HL-60/S4 treated with retinoic acid at 250 ng/mL for 4 days and 3 days (cell line): ENCODE data around the gene PCDHA2.
"Not testable (repeated sequence)": the region's sequence is repeated elsewhere in the genome, so short reads cannot be mapped to it uniquely, and the experiment has no call there.

Experiments
- in situ Hi-C: fragments of 300-500 bp; cut with MboI; formaldehyde crosslinking; loops from 2 replicates; pipeline ENCODE4 v1.7.0; 2022; ENCODE audit warnings: low sequenced_read_pairs

PCDHA2 gene

GRCh38 chr5:140794595-140795258 is at the start of gene PCDHA2:
TSS of gene PCDHA2 (plus strand) at chr5:140794852.
- in situ Hi-C loops = no loop called here

DNA sequence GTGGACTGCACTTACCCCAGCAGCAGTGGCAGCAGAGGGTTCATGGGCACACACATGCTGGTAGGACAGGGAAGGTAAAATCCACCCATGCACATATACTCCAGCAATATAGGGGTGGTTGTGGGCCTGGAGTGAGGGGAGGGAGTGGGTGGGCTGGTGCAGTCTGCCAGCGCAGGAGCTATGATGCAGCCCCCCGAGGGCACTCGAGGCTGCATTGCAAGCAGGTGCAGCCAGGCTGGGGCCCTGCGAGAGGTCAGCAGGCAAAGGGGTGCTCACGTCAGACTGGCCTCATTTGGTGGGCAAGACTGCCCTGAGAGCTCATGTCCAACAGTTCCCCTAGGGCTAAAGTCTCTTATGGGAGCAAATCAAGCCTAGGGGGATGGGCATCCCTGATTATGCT is 41.1 kb upstream of the PCDHA2 start:
- in situ Hi-C loops = no loop called here

- in situ Hi-C loops = no loop called here
Measured at GRCh38 chr5:140764177-140764973, 30.3 kb upstream of the PCDHA2 start.

DNA sequence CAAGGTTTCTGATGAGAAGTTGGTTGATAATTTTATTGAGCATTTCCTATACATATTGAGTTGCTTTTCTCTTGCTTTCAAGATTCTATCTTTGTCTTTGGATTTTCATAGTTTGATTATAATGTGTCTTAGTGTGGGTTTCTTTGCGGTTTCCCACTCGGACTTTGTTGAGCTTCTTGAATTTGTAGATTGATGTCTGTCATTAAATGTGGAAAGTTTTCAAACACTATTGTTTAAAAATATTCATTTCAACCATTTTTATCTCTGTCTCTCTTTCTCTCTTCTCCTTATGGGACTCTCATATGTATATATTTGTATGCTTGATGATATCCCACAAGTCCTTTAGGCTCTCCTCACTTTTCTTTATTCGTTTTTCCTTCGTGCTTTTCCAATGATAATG is 27.2 kb upstream of the PCDHA2 start:
- in situ Hi-C loops = no loop called here

DNA sequence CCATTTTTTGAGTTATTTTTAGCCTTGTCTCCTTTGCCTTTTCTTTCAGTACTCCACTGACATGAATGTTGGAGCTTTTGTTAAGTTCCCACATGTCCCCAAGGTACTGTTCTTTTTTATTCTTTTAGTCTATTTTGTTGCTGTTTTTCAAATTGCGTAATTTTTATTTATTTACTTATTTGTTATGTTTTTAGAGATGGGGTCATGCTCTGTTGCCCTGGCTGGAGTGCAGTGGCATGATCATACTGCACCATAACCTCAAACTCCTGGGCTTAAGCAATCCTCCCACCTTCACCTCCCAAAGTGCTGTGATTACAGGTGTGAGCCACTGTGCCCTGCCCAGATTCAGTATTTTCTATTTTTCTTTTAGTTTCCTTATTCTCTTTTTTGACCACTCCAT is 14.1 kb upstream of the PCDHA2 start:
- in situ Hi-C loops = no loop called here

DNA sequence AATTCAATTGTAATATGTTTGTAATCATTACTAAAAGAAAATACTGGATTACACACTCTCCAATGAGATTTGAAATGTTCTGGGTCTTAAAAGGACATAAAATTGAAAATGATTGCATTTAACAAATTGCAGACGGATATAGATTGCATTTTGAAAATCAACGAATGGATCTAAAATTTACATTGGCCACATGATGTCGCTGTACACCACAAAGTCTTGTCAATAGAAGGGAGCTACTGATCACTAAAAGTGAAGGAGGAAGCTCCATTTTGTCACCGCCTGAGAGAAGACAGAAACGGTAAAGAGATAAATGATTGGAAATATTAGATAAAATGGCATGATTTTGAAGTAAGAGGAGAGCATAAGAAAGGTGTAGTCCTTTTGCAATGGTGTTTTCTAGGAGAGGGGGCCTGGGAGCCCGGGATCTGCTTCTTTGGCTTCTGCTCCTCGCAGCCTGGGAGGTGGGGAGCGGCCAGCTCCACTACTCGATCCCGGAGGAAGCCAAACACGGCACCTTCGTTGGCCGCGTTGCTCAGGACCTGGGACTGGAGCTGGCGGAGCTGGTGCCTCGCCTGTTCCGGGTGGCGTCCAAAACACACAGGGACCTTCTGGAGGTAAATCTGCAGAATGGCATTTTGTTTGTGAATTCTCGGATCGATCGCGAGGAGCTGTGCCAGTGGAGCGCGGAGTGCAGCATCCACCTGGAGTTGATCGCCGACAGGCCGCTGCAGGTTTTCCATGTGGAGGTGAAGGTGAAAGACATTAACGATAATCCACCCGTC is 8.6 kb upstream of the PCDHA2 start, which contains the start of gene PCDHA1:
TSS of gene PCDHA1 (plus strand) at position 236 of the 782 bp plus-strand sequence.
- in situ Hi-C loops = no loop called here

DNA sequence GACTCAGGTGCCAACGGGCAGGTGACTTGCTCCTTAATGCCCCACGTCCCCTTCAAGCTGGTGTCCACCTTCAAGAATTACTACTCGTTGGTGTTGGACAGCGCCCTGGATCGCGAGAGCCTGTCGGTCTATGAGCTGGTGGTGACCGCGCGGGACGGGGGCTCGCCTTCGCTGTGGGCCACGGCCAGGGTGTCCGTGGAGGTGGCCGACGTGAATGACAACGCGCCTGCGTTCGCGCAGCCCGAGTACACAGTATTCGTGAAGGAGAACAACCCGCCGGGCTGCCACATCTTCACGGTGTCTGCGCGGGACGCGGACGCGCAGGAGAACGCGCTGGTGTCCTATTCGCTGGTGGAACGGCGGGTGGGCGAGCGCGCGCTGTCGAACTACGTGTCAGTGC is 7.2 kb upstream of the PCDHA2 start:
- in situ Hi-C loops = not testable (repeated sequence)

DNA sequence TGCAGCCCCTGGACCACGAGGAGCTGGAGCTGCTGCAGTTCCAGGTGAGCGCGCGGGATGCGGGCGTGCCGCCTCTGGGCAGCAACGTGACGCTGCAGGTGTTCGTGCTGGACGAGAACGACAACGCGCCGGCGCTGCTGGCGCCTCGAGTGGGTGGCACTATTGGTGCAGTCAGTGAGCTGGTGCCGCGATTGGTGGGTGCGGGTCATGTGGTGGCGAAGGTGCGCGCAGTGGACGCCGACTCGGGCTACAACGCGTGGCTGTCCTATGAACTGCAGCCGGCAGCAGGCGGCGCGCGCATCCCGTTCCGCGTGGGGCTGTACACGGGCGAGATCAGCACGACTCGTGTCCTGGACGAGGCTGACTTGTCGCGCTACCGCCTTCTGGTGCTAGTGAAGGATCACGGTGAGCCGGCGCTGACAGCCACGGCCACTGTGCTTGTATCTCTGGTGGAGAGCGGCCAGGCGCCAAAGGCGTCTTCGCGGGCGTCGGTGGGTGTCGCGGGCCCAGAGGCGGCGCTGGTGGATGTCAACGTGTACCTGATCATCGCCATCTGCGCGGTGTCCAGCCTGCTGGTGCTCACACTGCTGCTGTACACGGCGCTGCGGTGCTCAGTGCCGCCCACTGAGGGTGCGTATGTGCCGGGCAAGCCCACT is 6.7 kb upstream of the PCDHA2 start:
- in situ Hi-C loops = not testable (repeated sequence)

DNA sequence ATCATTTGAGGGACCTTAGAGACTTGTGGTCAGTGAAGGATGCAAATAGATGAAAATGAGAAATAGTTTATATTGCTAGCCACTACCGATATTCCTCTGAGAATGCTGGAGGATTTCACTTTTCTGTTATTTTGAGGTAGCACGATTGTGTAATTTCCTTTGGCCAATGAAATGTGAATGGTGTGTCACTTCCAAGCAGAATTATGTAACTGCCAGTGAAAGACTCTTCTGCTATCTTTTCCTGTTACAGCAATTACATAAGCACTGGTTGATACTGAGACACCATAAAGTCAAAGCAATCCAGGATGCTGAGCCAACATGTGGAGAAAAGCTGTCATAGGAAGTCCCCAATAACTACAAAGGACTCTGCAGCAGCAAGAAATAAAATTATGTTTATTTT is 3.6 kb upstream of the PCDHA2 start:
- in situ Hi-C loops = no loop called here

DNA sequence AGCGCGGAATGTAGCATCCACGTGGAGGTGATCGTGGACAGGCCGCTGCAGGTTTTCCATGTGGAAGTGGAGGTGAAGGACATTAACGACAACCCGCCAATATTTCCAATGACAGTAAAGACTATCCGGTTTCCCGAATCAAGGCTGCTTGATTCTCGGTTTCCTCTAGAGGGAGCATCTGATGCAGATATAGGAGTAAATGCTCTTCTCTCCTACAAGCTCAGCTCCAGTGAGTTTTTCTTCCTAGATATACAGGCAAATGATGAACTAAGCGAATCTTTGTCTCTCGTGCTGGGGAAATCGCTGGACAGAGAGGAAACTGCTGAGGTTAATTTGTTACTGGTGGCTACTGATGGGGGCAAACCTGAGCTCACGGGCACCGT is 598 bp downstream of the PCDHA2 start:
- in situ Hi-C loops = no loop called here

- in situ Hi-C loops = not testable (repeated sequence)
Measured at GRCh38 chr5:140796072-140796717, 1.5 kb downstream of the PCDHA2 start.

DNA sequence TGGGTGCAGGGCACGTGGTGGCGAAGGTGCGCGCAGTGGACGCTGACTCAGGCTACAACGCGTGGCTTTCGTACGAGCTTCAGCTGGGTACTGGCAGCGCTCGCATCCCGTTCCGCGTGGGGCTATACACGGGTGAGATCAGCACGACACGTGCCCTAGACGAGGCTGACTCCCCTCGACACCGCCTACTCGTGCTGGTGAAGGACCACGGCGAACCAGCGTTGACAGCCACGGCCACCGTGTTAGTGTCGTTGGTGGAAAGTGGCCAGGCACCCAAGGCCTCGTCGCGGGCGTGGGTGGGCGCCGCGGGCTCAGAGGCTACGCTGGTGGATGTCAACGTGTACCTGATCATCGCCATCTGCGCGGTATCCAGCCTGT is 2.1 kb downstream of the PCDHA2 start:
- in situ Hi-C loops = no loop called here

GRCh38 chr5:140800816-140801493 is 6.3 kb downstream of the PCDHA2 start, which contains the start of gene PCDHA3:
TSS of gene PCDHA3 (plus strand) at chr5:140801057.
- in situ Hi-C loops = no loop called here

DNA sequence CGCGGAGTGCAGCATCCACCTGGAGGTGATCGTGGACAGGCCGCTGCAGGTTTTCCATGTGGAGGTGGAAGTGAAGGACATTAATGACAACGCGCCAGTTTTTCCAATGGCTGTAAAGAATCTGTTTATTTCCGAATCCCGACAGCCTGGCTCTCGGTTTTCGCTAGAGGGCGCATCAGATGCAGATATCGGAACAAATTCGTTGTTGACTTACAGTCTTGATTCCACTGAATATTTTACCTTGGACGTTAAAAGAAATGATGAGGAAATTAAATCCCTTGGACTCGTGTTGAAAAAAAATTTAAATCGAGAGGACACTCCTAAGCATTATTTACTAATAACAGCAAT is 6.8 kb downstream of the PCDHA2 start:
- in situ Hi-C loops = no loop called here

GRCh38 chr5:140802381-140802780 is 7.7 kb downstream of the PCDHA2 start:
- in situ Hi-C loops = not testable (repeated sequence)

DNA sequence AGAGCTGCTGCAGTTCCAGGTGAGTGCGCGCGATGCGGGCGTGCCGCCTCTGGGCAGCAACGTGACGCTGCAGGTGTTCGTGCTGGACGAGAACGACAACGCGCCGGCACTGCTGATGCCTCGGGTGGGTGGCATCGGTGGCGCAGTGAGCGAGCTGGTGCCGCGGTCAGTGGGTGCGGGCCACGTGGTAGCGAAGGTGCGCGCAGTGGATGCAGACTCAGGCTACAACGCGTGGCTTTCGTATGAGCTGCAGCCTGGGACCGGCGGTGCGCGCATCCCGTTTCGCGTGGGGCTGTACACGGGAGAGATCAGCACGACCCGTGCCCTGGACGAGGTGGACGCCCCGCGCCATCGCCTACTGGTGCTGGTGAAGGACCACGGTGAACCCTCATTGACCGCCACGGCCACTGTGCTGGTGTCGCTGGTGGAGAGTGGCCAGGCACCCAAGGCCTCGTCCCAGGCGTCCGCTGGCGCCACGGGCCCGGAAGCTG is 8.2 kb downstream of the PCDHA2 start:
- in situ Hi-C loops = no loop called here

- in situ Hi-C loops = no loop called here
Measured at GRCh38 chr5:140806834-140807775, 12.5 kb downstream of the PCDHA2 start, which contains the start of gene PCDHA4. TSS of gene PCDHA4 (plus strand) at chr5:140807068.

DNA sequence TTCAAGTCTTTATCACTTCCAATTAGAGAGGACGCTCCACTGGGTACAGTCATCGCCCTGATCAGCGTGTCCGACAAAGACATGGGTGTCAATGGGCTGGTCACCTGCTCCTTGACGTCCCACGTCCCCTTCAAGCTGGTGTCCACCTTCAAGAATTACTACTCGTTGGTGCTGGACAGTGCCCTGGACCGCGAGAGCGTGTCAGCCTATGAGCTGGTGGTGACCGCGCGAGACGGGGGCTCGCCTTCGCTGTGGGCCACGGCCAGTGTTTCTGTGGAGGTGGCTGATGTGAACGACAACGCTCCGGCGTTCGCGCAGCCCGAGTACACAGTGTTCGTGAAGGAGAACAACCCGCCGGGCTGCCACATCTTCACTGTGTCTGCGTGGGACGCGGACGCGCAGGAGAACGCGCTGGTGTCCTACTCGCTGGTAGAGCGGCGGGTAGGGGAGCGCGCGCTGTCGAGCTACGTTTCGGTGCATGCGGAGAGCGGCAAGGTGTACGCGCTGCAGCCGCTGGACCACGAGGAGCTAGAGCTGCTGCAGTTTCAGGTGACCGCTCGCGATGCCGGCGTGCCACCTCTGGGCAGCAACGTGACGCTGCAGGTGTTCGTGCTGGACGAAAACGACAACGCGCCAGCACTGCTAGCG is 13.7 kb downstream of the PCDHA2 start:
- in situ Hi-C loops = not testable (repeated sequence)
